NCI-H128 (cell line): ENCODE measurements around the gene TTC4.
A peak's percentile ranks its signal among the peaks of the same experiment; 100 is the strongest.

ENCODE experiments used
- DNase-seq: peaks from one replicate; lab custom pipeline; 2025; ENCODE audit not compliant: unreplicated experiment; lab: John Stamatoyannopoulos, UW

The TTC4 gene

DNA sequence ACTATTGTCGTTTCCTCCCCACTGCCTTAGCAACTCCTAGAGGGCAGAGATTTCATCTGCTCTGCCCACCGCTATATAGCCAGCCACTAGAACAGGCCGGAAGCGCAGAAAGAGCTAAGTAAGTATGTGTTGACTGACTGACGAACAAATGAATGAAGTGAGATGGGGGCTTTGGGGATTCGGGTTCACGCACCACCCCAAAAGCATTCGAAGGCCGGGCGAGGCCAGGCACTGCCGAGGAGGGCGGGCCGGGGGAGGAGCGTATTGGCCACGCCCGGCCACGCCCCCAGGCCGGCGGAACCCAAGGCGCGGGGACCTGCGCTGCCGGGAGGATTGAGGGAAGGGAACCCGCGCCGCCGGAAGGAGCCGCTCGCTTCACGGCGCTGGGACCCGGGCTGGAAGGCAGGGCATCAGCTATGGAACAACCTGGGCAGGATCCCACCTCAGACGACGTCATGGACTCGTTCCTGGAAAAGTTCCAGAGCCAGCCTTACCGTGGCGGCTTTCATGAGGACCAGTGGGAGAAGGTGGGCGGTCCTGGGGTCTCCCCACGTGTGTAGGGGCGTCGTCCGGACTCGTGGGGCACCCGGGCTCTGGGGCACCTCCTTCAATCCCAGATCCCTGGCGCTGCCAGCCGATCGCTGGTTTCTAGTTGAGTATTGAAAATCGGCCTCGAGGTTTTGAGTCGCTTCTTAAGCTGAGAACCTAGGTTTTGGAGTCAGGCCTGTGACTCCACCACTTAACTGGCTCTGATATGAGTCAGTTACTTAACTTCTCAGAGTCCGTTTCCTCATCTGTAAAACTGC, at the start of gene TTC4:
TSS of gene TTC4 (plus strand) at position 369 of the 806 bp plus-strand sequence. CDS start at position 417, 48 bp downstream.
- peak; percentile 64 for DNase-seq

DNA sequence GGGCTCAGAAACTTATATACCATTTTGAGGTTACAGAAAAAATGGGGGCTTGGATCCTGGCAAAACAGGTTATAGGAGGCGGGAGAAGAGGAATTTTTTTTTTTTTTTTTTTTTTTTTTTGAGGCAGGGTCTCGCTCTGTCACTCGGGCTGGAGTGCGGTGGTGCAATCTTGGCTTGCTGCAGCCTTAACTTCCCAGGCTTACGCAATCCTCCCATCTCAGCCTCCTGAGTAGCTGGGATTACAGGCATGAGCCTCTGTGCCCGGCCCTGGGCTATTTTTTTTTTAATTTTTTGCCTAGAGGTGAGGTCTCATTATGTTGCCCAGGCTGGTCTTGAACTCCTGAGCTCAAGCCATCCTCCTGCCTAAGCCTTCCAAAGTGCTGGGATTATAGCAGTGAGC, 49.3 kb upstream of the TTC4 start:
- DNase-seq, result no peak

DNA sequence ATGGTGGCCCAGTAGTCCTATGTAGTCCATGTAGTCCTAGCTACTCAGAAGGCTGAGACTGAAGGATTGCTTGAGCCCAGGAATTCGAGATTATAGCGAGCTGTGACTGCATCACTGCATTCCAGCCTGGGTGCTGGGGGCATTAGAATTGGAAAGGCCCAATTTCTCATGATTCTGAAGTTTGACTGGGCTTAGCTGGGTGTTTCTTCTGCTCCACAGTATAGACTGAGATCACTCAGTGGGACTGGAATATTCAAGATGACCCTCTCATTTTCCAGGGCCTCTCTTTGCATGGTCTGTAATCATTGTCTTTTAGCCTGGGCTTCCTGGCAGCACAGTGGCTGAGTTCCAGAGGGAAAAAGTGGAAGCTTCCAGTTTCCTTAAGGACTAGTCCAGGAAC, 47.9 kb upstream of the TTC4 start:
- no peak for DNase-seq

DNA sequence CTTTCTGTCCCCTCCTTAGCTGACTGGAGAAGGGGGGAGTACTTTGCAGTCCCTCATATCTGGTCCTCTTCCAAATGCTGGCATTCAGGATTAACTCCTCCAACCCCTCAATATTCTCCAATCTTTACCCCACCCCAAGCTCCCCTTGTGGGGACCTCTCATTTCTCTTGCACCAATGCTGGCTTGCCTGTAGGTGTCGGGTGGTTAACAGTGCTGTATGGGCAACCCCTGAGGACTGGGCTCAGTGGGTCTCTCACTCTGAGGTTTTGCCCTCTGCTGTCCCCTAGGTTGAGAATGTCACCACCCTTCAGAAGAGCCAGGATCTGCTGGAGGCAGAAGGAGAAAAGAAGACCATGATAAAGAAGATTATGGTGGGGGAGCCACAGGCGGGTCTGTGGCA, 47.1 kb upstream of the TTC4 start:
- DNase-seq, result no peak

- no peak for DNase-seq
These were observed 43.6 kb upstream of the TTC4 start for GRCh38 chr1:54671985-54672608.

- DNase-seq, result no peak
These were observed 36.7 kb upstream of the TTC4 start for GRCh38 chr1:54678776-54679643.

DNA sequence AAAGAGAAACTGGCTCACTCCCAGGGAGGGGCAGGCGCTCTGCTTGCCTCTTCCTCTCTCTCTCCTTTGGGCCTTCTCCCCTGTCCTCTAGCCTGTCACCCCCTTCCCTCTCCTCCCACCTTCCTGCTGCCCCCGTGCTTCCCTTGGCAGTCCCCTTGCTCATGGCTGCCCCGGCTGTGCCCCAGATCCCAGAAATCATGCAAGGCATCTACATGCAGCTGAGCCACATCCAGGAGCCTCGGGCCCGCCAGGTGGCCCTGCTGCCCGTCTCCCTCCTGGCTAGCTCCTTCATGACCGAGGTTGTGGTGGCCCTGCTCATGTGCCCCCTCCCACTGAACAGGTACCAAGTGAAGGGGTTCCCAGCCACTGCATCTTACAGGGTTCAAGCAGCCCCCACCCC, 36.0 kb upstream of the TTC4 start:
- no peak for DNase-seq

- DNase-seq, result no peak
These were observed 35.3 kb upstream of the TTC4 start for GRCh38 chr1:54680387-54680786.

- DNase-seq, result no peak
These were observed 34.3 kb upstream of the TTC4 start for GRCh38 chr1:54681358-54681757.

DNA sequence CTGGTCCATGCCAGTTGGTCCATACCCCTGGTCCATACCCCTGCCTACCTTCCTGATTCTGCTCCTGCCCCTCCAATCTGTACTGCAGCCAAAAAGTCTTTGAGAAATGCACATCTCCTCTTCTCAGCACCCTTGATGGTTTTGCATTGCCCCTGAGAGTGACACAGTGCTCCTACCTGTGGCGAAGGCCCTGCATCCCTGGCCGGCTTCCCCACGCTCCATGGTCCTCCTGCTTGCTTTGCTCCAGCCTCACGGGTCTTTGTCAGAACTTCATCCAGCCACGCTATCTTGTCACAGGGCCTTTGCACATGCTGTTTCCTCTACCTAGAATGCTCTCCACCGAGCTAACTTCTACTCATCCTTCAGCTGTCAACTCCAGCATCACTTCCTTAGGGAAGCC, 32.2 kb upstream of the TTC4 start:
- no peak for DNase-seq

DNA sequence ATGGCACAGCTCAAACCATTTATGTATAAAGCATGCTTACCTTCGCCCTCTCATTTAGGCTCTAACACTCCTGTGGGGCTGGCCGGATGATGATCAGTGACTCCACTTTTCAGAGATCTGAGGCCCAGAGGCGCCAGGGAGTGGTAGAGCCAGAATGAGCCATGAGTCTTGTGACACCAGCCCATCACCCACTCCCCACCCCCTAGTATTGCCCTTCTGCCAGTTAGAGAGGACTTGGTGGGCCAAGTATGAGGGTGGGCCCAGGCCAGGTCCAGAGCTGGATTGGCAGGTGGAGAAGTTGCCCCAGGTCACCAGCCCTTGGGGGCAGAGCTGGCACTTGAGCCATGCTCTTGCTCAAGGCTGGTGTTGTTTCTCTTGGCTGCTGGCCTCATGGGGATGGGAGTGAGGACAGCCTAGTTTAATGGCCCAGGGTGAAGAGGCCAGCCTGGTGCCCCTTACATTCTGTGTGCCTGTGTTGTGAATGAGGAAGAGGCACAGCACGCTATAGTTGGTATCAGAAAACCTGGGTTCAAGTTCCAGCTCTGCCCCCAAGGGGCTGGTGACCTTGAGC, 30.2 kb upstream of the TTC4 start:
- DNase-seq, result no peak

- no peak for DNase-seq
These were observed 29.5 kb upstream of the TTC4 start for GRCh38 chr1:54686155-54686554.

DNA sequence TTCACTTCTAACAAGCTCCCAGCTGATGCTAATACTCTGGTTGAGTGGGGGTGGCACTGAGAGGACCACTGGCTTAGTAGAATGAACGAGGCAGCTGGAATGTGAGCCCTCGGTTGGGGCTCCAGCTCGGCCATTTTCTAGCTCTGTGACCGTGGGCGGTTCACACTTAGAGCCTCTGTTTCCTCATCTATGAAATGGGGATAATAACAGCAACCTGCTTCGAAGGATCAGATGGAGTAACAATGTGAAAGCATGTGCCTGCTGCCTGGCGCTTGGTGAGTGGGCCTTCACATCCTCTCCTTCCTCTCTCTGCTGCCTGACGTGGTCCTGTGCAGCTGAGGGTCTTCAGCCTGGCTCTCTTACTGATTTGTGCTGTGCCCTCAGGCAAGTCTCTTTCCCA, 20.9 kb upstream of the TTC4 start:
- no peak for DNase-seq

GRCh38 chr1:54695221-54695620, 20.4 kb upstream of the TTC4 start:
- no peak for DNase-seq

DNA sequence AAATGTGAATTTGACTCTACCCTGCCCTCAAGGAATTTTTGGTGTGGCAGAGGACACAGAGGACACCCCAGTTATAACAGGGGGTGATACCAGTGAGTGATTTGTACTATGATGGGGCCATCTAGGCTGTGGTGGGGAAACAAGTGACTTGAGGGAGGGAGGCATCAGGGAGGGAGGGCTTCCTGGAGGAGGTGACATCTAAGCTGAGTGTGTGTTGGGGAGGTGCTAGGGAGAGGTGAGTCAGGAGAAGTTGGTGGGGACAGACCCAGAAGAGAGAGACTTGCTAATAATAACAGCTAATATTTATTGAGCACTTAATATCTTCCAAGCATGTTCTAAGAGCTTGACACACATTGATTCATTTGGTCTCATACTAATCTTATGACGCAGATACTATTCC, 19.9 kb upstream of the TTC4 start:
- no peak for DNase-seq

GRCh38 chr1:54696262-54696661, 19.4 kb upstream of the TTC4 start:
- DNase-seq, result no peak

DNA sequence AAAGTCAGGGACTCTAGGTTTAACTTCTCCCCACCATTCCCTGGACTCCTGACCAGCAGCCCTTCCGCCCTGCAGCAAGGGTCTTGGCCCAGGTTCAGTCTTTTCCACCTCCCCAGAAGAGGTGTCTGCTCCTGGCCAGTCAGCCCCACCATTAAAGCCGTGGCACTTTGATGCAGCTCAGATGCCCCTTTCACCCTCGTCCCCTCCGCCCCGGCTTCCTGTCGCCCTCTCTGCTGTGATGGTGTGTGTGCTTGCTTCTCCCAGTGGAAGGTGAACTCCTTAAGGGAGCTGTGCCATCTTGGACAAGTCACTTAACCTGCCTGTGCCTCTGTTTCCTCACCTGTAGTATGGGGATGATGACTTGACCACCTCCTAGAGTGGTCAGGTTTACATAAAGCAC, 17.8 kb upstream of the TTC4 start:
- no peak for DNase-seq

GRCh38 chr1:54698346-54698745, 17.3 kb upstream of the TTC4 start:
- DNase-seq, result no peak

DNA sequence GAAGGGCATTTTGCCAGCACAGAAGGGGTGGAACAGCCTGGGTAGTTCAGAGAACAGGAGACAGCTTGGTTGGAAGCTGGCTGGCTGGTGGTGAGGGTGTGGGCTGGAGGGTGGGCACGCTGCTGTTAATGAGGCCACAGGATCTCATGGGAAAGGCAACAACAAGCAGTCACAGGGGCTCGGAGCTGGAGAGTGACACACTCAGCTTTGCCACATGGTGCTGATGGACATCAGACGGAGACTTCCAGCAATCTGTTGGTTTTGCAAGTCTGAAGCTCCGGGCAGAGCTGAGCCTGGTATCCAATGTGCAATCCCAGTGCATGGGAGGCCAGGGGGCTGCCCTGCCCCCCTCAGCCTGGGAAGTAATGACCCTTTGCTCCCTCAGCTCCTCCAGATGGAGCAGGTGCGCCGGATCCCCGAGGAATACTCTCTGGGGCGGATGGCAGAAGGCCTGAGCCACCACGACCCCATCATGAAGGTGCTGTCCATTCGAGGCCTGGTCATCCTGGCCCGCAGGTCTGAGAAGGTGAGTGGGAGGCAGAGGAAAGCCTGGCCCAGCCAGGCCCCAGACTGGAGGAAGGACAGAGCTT, 15.6 kb upstream of the TTC4 start:
- no peak for DNase-seq

DNA sequence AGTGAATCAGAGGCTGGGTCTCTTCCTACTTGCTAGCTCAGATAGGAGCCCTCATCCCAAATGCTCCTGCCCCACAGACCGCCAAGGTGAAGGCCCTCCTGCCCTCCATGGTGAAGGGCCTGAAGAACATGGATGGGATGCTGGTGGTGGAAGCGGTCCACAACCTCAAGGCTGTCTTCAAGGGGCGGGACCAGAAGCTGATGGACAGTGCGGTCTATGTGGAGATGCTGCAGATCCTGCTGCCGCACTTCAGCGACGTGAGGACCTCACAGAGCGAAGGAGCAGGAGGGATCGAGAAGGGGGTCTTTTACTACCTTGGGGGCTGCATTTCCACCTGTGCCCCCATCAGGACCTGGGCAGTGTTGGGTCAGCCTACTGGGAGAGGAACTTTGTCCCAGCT, 14.6 kb upstream of the TTC4 start:
- DNase-seq, result no peak

GRCh38 chr1:54701996-54702395, 13.7 kb upstream of the TTC4 start:
- no peak for DNase-seq
